MM.1S (cell line): ENCODE data around the gene NETO1.
A peak's percentile ranks its signal among the peaks of the same experiment; 100 is the strongest.

ENCODE experiments used
- DNase-seq: peaks from one replicate; pipeline ENCODE4 v3.0.0-alpha.2; 2015
- H2AFZ ChIP-seq: fragments of 300-600 bp; sonication (generic); 2 replicates; pipeline ENCODE4 v1.6.0; 2016; ENCODE audit warnings: antibody characterized with exemption, low read length
- H3F3A ChIP-seq: fragments of 300-600 bp; sonication (generic); 2 replicates; pipeline ENCODE4 v1.6.1; 2016; ENCODE audit warnings: mild to moderate bottlenecking, antibody characterized with exemption, low read length, moderate library complexity, mixed read lengths; ENCODE audit not compliant: insufficient read depth
- H3K27ac ChIP-seq: fragments of 300-600 bp; sonication (generic); 2 replicates; pipeline ENCODE4 v1.5.1; 2016; ENCODE audit warnings: mild to moderate bottlenecking, low read length
- H3K27me3 ChIP-seq: fragments of 300-600 bp; sonication (generic); replicated peaks from 2 replicates; pipeline ENCODE4 v1.6.0; 2016; ENCODE audit warnings: low read length; ENCODE audit not compliant: insufficient read depth
- H3K36me3 ChIP-seq: fragments of 300-600 bp; sonication (generic); replicated peaks from 2 replicates; pipeline ENCODE4 v1.6.1; 2016; ENCODE audit warnings: mild to moderate bottlenecking, low read length, mixed read lengths; ENCODE audit not compliant: insufficient read depth
- H3K4me1 ChIP-seq: fragments of 300-600 bp; sonication (generic); 2 replicates; pipeline ENCODE4 v1.6.1; 2016; ENCODE audit warnings: low read length, mixed read lengths
- H3K4me2 ChIP-seq: fragments of 300-600 bp; sonication (generic); 2 replicates; pipeline ENCODE4 v1.6.0; 2016; ENCODE audit warnings: low read depth, low read length
- H3K4me3 ChIP-seq: fragments of 300-600 bp; sonication (generic); 2 replicates; pipeline ENCODE4 v1.5.1; 2016; ENCODE audit warnings: low read length, mixed read lengths
- H3K79me2 ChIP-seq: fragments of 300-600 bp; sonication (generic); 2 replicates; pipeline ENCODE4 v1.6.1; 2016; ENCODE audit warnings: mixed run types, low read length, mixed read lengths
- H3K9ac ChIP-seq: fragments of 300-600 bp; sonication (generic); 2 replicates; pipeline ENCODE4 v1.6.1; 2016; ENCODE audit warnings: low read length, mixed read lengths
- H3K9me2 ChIP-seq: fragments of 300-600 bp; sonication (generic); replicated peaks from 2 replicates; pipeline ENCODE4 v1.6.1; 2016; ENCODE audit warnings: mild to moderate bottlenecking, low read length, mixed read lengths; ENCODE audit not compliant: insufficient read depth
- H3K9me3 ChIP-seq: fragments of 300-600 bp; sonication (generic); replicated peaks from 2 replicates; pipeline ENCODE4 v1.6.1; 2016; ENCODE audit warnings: mild to moderate bottlenecking, low read length, mixed read lengths; ENCODE audit not compliant: insufficient read depth
- H4K20me1 ChIP-seq: fragments of 300-600 bp; sonication (generic); 2 replicates; pipeline ENCODE4 v1.6.1; 2016; ENCODE audit warnings: mild to moderate bottlenecking, low read length, moderate library complexity, mixed read lengths; ENCODE audit not compliant: insufficient read depth
- CTCF ChIP-seq: fragments of 300-600 bp; sonication (generic); IDR thresholded peaks from 2 replicates; pipeline ENCODE4 v1.5.1; 2016; ENCODE audit warnings: antibody characterized with exemption, low read length, mixed read lengths
- EZH2 ChIP-seq: fragments of 300-600 bp; sonication (generic); optimal IDR thresholded peaks from 2 replicates; pipeline ENCODE3; 2017; ENCODE audit warnings: low read depth, mild to moderate bottlenecking, antibody characterized with exemption, low read length, mixed read lengths
- EZH2phosphoT487 ChIP-seq: fragments of 300-600 bp; sonication (generic); IDR thresholded peaks from 2 replicates; pipeline ENCODE4 v1.6.1; 2018; ENCODE audit warnings: antibody characterized with exemption, low read length

The NETO1 gene

GRCh38 chr18:72867746-72868584 is at the start of gene NETO1:
Gene NETO1 (minus strand): TSS chr18:72867987. CDS start chr18:72867291, 696 bp downstream.
- H4K20me1 ChIP-seq = no peaks in the 10 kb centered on the region
- H3K36me3 ChIP-seq = no peaks in the 10 kb centered on the region
- no peak within 1 kb of the TSS for H3K9ac ChIP-seq
- TF ChIP-seq EZH2 = no peak
- TF ChIP-seq CTCF = no peak
- TF ChIP-seq EZH2phosphoT487 = no peak
- H3K4me2 ChIP-seq = no peak within 1 kb of the TSS
- H3K79me2 ChIP-seq = no peaks in the 10 kb centered on the region
- H2AFZ ChIP-seq = no peak within 1 kb of the TSS
- no peaks in the 10 kb centered on the region for H3K9me2 ChIP-seq
- H3K27me3 ChIP-seq = no peaks in the 10 kb centered on the region
- H3F3A ChIP-seq = no peaks in the 10 kb centered on the region
- no peaks in the 10 kb centered on the region for H3K4me1 ChIP-seq
- DNase-seq = no peak
- no peaks in the 10 kb centered on the region for H3K9me3 ChIP-seq
- H3K4me3 ChIP-seq = no peak within 1 kb of the TSS
- H3K27ac ChIP-seq = no peak within 1 kb of the TSS

- Histone ChIP-seq H3K9ac (no peak overlapping the region), H4K20me1 (no peaks in the 10 kb centered on the region), H3K27me3 (no peaks in the 10 kb centered on the region), H3K4me1 (no peaks in the 10 kb centered on the region), H3K4me2 (no peak overlapping the region), H3F3A (no peaks in the 10 kb centered on the region), H3K4me3 (no peak overlapping the region), H3K9me2 (no peaks in the 10 kb centered on the region), H3K79me2 (no peaks in the 10 kb centered on the region), H3K9me3 (no peaks in the 10 kb centered on the region), H3K27ac (no peak overlapping the region), H2AFZ (no peak overlapping the region), H3K36me3 (no peaks in the 10 kb centered on the region)
- TF ChIP-seq EZH2 (no peak), EZH2phosphoT487 (no peak), CTCF (no peak)
- DNase-seq = no peak
These were observed 42.3 kb upstream of the NETO1 start for GRCh38 chr18:72910045-72910444.

GRCh38 chr18:72908181-72908580 is 40.4 kb upstream of the NETO1 start:
- Histone ChIP-seq H3K27ac (no peak overlapping the region), H3F3A (no peaks in the 10 kb centered on the region), H3K9ac (no peak overlapping the region), H3K79me2 (no peaks in the 10 kb centered on the region), H3K4me2 (0 out of 2 replicates have a peak overlapping the region, but pooled peaks have one; percentile 21), H4K20me1 (no peaks in the 10 kb centered on the region), H3K4me3 (no peak overlapping the region), H3K9me2 (no peaks in the 10 kb centered on the region), H3K27me3 (no peaks in the 10 kb centered on the region), H3K4me1 (no peaks in the 10 kb centered on the region), H3K9me3 (no peaks in the 10 kb centered on the region), H3K36me3 (no peaks in the 10 kb centered on the region), H2AFZ (no peak overlapping the region)
- no peak for DNase-seq
- TF ChIP-seq EZH2 (no peak), CTCF (no peak), EZH2phosphoT487 (no peak)
